NOMO-1 treated with DMSO at 0.1 percent for 48 hours (cell line): ENCODE measurements around the gene SYNGR1.
A peak's percentile ranks its signal among the peaks of the same experiment; 100 is the strongest.

Source experiments
- DNase-seq: peaks from one replicate; lab custom pipeline; 2025; ENCODE audit not compliant: unreplicated experiment; lab: John Stamatoyannopoulos, UW

The SYNGR1 gene

GRCh38 chr22:39349967-39350726, at the start of gene SYNGR1:
Gene SYNGR1, plus strand, starts transcription at chr22:39349991. Its CDS starts 20 bp downstream, at chr22:39350011.
- no peak for DNase-seq

- peak; percentile 73 for DNase-seq
Observed at GRCh38 chr22:39300186-39300830, 49.5 kb upstream of the SYNGR1 start.

GRCh38 chr22:39301108-39301507, 48.7 kb upstream of the SYNGR1 start:
- no peak for DNase-seq

GRCh38 chr22:39301926-39302325, 47.9 kb upstream of the SYNGR1 start:
- no peak for DNase-seq

GRCh38 chr22:39302431-39302960, 47.3 kb upstream of the SYNGR1 start:
- no peak for DNase-seq

- no peak for DNase-seq
Observed at GRCh38 chr22:39303358-39303757, 46.4 kb upstream of the SYNGR1 start.

- DNase-seq: no peak
Observed at GRCh38 chr22:39303892-39304671, 45.7 kb upstream of the SYNGR1 start.

- no peak for DNase-seq
Observed at GRCh38 chr22:39306456-39307361, 43.1 kb upstream of the SYNGR1 start.

- DNase-seq: peak; percentile 81
Observed at GRCh38 chr22:39308614-39309363, 41.0 kb upstream of the SYNGR1 start.

- no peak for DNase-seq
Observed at GRCh38 chr22:39309364-39309861, 40.4 kb upstream of the SYNGR1 start.

- no peak for DNase-seq
Observed at GRCh38 chr22:39309881-39310714, 39.7 kb upstream of the SYNGR1 start.

GRCh38 chr22:39311592-39312400, 38.0 kb upstream of the SYNGR1 start:
- no peak for DNase-seq

- no peak for DNase-seq
Observed at GRCh38 chr22:39312410-39312809, 37.4 kb upstream of the SYNGR1 start.

- no peak for DNase-seq
Observed at GRCh38 chr22:39313258-39314001, 36.4 kb upstream of the SYNGR1 start.

- no peak for DNase-seq
Observed at GRCh38 chr22:39314251-39314971, 35.4 kb upstream of the SYNGR1 start.

- DNase-seq: no peak
Observed at GRCh38 chr22:39315389-39315788, 34.4 kb upstream of the SYNGR1 start.
